Prostate gland (tissue), 2 donors: ENCODE data around the gene GALNT6. TPM values are rescaled to one million over a fixed set of nuclear protein-coding genes. Genes with fewer than 3 reads are reported as not detected.

Experiments used
- DNase-seq: peaks from one replicate; pipeline ENCODE4 v3.0.0-alpha.2; 2019; ENCODE audit warnings: low spot score
- H3K27ac ChIP-seq, 2 donors: fragments of 200-600 bp; sonication (generic); 2 replicates each; pipeline ENCODE4 v1.5.1; 2017 to 2019
- H3K27me3 ChIP-seq: fragments of 200-600 bp; sonication (generic); replicated peaks from 2 replicates; pipeline ENCODE4 v1.5.1; 2019; ENCODE audit not compliant: insufficient read depth
- H3K36me3 ChIP-seq, 2 donors: fragments of 200-600 bp; sonication (generic); 1 replicate in 1 of 2; 2 replicates in 1 of 2; pipeline versions ENCODE4 v1.5.1 to v1.8.1; 2017 to 2019
- H3K4me1 ChIP-seq: fragments of 200-600 bp; sonication (generic); replicated peaks from 2 replicates; pipeline ENCODE4 v1.5.1; 2019
- H3K4me3 ChIP-seq, 2 donors: fragments of 200-600 bp; sonication (generic); 2 replicates each; pipeline ENCODE4 v1.5.1; 2017 to 2019
- H3K9me3 ChIP-seq: fragments of 200-600 bp; sonication (generic); 2 replicates; pipeline ENCODE4 v1.5.1; 2017
- CTCF ChIP-seq, 4 experiments: fragments of 200-600 bp in 2 of 4; fragments of 450-650 bp in 2 of 4; sonication (generic) in 2 of 4; IDR thresholded peaks; 1 replicate in 3 of 4; 2 replicates in 1 of 4; pipeline ENCODE4 v1.5.1; 2016 to 2019; ENCODE audit warnings: antibody characterized with exemption in 4 of 4, mild to moderate bottlenecking in 2 of 4, moderate library complexity in 2 of 4
- POLR2A ChIP-seq: fragments of 450-650 bp; IDR thresholded peaks from one replicate; pipeline ENCODE4 v1.6.1; 2016; ENCODE audit warnings: antibody characterized with exemption, mild to moderate bottlenecking
- POLR2AphosphoS5 ChIP-seq: sonication (generic); formaldehyde crosslinking; IDR thresholded peaks from one replicate; pipeline ENCODE4 v1.6.1; 2017; ENCODE audit warnings: antibody characterized with exemption
- WGBS: methylation state at CpG from one replicate; pipeline ENCODE4 v1.1.5; 2018; 5-methylcytosine and 5-hydroxymethylcytosine counted together
- intact Hi-C: fragments of 100-400 bp; cut with DNase I; formaldehyde crosslinking; loops from one replicate; pipeline ENCODE4 v1.14.2; 2022
- total RNA-seq, 2 donors: library from RNA; depleted of rRNA; stranded (reverse); fragments of >200 nt; gene quantifications; one replicate each; pipeline ENCODE4 v1.1.0, GENCODE V29; 2016

Gene GALNT6
- total RNA-seq, 2 donors from 2014 or later = 1.1 to 4.6 TPM

GRCh38 chr12:51395283-51396230, 4.4 kb upstream of the GALNT6 start:
- WGBS = 71% methylated on average over 8 of the region's 8 CpGs
- no peak for DNase-seq
- H3K4me1 ChIP-seq = no peaks in the 10 kb centered on the region
- no peak overlapping the region for H3K4me3 ChIP-seq
- no peaks in the 10 kb centered on the region for H3K36me3 ChIP-seq
- intact Hi-C loops = no loop called here
- no peak for TF ChIP-seq CTCF (IDR thresholded peaks at IDR 0.05)
- TF ChIP-seq POLR2A = no peak
- TF ChIP-seq POLR2AphosphoS5 = no peak
- no peak overlapping the region for H3K27ac ChIP-seq
- H3K9me3 ChIP-seq = no peaks in the 10 kb centered on the region
- H3K27me3 ChIP-seq = no peaks in the 10 kb centered on the region

- H3K27ac ChIP-seq = no peak overlapping the region
- no peak for DNase-seq
- intact Hi-C loops = no loop called here
- no peaks in the 10 kb centered on the region for H3K36me3 ChIP-seq
- no peaks in the 10 kb centered on the region for H3K4me1 ChIP-seq
- H3K9me3 ChIP-seq = no peaks in the 10 kb centered on the region
- no peaks in the 10 kb centered on the region for H3K27me3 ChIP-seq
- 91% methylated on average over 14 of the region's 14 CpGs for WGBS
- TF ChIP-seq POLR2AphosphoS5 (no peak), POLR2A (no peak), CTCF (IDR thresholded peaks at IDR 0.05) (no peak)
- H3K4me3 ChIP-seq = no peak overlapping the region
Measured at GRCh38 chr12:51393676-51394545, 2.7 kb upstream of the GALNT6 start.

- intact Hi-C loops = no loop called here
- DNase-seq = no peak
- TF ChIP-seq CTCF (IDR thresholded peaks at IDR 0.05) (no peak), POLR2A (no peak), POLR2AphosphoS5 (no peak)
- Histone ChIP-seq H3K27me3 (no peaks in the 10 kb centered on the region), H3K4me3 (no peak overlapping the region), H3K27ac (no peak overlapping the region), H3K36me3 (no peaks in the 10 kb centered on the region), H3K9me3 (no peaks in the 10 kb centered on the region), H3K4me1 (no peaks in the 10 kb centered on the region)
- WGBS = 91% methylated on average over 22 of the region's 22 CpGs
Measured at GRCh38 chr12:51392556-51393237, 1.5 kb upstream of the GALNT6 start.

GRCh38 chr12:51390891-51391282, 319 bp downstream of the GALNT6 start:
- no peaks in the 10 kb centered on the region for H3K9me3 ChIP-seq
- DNase-seq = no peak
- H3K27ac ChIP-seq = no peak overlapping the region
- intact Hi-C loops = no loop called here
- 27% methylated on average over 8 of the region's 8 CpGs for WGBS
- peak overlapping the region; percentile 44 to 48 for H3K4me3 ChIP-seq
- no peaks in the 10 kb centered on the region for H3K36me3 ChIP-seq
- TF ChIP-seq POLR2AphosphoS5 = no peak
- H3K27me3 ChIP-seq = no peaks in the 10 kb centered on the region
- no peaks in the 10 kb centered on the region for H3K4me1 ChIP-seq

GRCh38 chr12:51390457-51390856, 749 bp downstream of the GALNT6 start:
- Histone ChIP-seq H3K9me3 (no peaks in the 10 kb centered on the region), H3K4me1 (no peaks in the 10 kb centered on the region), H3K36me3 (no peaks in the 10 kb centered on the region), H3K4me3 (no peak overlapping the region), H3K27me3 (no peaks in the 10 kb centered on the region), H3K27ac (no peak overlapping the region)
- DNase-seq = no peak
- 81% methylated on average over 6 of the region's 6 CpGs for WGBS
- intact Hi-C loops = no loop called here
- TF ChIP-seq POLR2A = no peak
- no peak for TF ChIP-seq CTCF (IDR thresholded peaks at IDR 0.05)
- no peak for TF ChIP-seq POLR2AphosphoS5
